Body of pancreas (tissue), 4 donors: ENCODE results near the gene STX8. TPM values are rescaled to one million over a fixed set of nuclear protein-coding genes. Genes with fewer than 3 reads are reported as not detected.

Source experiments
- ATAC-seq: fragments of 150-250 bp; one replicate; pipeline ENCODE4 v1.9.1; 2016
- DNase-seq, 4 donors: peaks; one replicate each; pipeline ENCODE4 v3.0.0-alpha.2; 2019
- H3K27ac ChIP-seq, 4 donors: fragments of 200-600 bp; sonication (generic); 1 replicate in 3 of 4; 2 replicates in 1 of 4; pipeline versions ENCODE4 v1.5.1 to v1.6.1; 2016 to 2019; ENCODE audit warnings: mild to moderate bottlenecking in 1 of 4, mixed read lengths in 1 of 4, moderate library complexity in 1 of 4
- H3K27me3 ChIP-seq, 2 donors: fragments of 200-600 bp; sonication (generic); one replicate each; pipeline ENCODE4 v1.6.0; 2016; ENCODE audit warnings: mild to moderate bottlenecking in 1 of 2
- H3K36me3 ChIP-seq, 2 donors: fragments of 200-600 bp; sonication (generic); replicated peaks in 1 of 2; 2 replicates each; pipeline ENCODE4 v1.5.1; 2016; ENCODE audit warnings: low read depth in 2 of 2; ENCODE audit not compliant: insufficient read depth in 1 of 2
- H3K4me1 ChIP-seq: fragments of 200-600 bp; sonication (generic); one replicate; pipeline ENCODE4 v1.6.0; 2016
- H3K4me3 ChIP-seq, 2 donors: fragments of 200-600 bp; sonication (generic); 1 replicate in 1 of 2; 2 replicates in 1 of 2; pipeline ENCODE4 v1.5.1; 2016 to 2019
- H3K9me3 ChIP-seq, 3 donors: fragments of 200-600 bp; sonication (generic); 1 replicate in 2 of 3; 2 replicates in 1 of 3; pipeline ENCODE4 v1.5.1; 2016
- POLR2A ChIP-seq, 3 donors: fragments of 450-650 bp; IDR thresholded peaks; one replicate each; pipeline ENCODE4 v1.6.1; 2016; ENCODE audit warnings: antibody characterized with exemption in 3 of 3, mild to moderate bottlenecking in 2 of 3
- WGBS, 2 donors: methylation state at CpG; one replicate each; pipeline ENCODE4 v1.1.5; 2017; 5-methylcytosine and 5-hydroxymethylcytosine counted together
- intact Hi-C: fragments of 100-400 bp; cut with DNase I; formaldehyde crosslinking; loops from one replicate; pipeline ENCODE4 v1.15.1; 2023
- total RNA-seq, 2 donors: library from RNA; depleted of rRNA; stranded (reverse); fragments of >200 nt; gene quantifications; one replicate each; pipeline ENCODE4 v1.1.0, GENCODE V29; 2016
- TF ChIP-seq, protein P1 (sequence below), 7 experiments: fragments of 450-650 bp in 4 of 7; fragments of 200-600 bp in 3 of 7; sonication (generic) in 3 of 7; IDR thresholded peaks; one replicate each; pipeline ENCODE4 v1.5.1; 2016 to 2019; ENCODE audit warnings: antibody characterized with exemption in 7 of 7

The STX8 gene
- total RNA-seq, 2 donors from 2014 or later, result 32.2 to 37.6 TPM

GRCh38 chr17:9208381-9209105 lies 367.1 kb downstream of the STX8 start:
- TF ChIP-seq, protein P1, sequence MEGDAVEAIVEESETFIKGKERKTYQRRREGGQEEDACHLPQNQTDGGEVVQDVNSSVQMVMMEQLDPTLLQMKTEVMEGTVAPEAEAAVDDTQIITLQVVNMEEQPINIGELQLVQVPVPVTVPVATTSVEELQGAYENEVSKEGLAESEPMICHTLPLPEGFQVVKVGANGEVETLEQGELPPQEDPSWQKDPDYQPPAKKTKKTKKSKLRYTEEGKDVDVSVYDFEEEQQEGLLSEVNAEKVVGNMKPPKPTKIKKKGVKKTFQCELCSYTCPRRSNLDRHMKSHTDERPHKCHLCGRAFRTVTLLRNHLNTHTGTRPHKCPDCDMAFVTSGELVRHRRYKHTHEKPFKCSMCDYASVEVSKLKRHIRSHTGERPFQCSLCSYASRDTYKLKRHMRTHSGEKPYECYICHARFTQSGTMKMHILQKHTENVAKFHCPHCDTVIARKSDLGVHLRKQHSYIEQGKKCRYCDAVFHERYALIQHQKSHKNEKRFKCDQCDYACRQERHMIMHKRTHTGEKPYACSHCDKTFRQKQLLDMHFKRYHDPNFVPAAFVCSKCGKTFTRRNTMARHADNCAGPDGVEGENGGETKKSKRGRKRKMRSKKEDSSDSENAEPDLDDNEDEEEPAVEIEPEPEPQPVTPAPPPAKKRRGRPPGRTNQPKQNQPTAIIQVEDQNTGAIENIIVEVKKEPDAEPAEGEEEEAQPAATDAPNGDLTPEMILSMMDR (IDR thresholded peaks at IDR 0.05), result no peak
- TF ChIP-seq POLR2A (IDR thresholded peaks at IDR 0.05), result no peak
- no peak overlapping the region for H3K27ac ChIP-seq
- DNase-seq, result no peak
- no peaks in the 10 kb centered on the region for H3K4me1 ChIP-seq
- peaks cover 0 to 6% of the 10 kb centered on the region in 2 donors for H3K27me3 ChIP-seq
- no peaks in the 10 kb centered on the region for H3K9me3 ChIP-seq
- no peak for ATAC-seq
- WGBS, 2 donors, result 85 to 91% methylated on average over 9 to 10 of the region's 10 CpGs
- intact Hi-C loops, result no loop called here
- H3K4me3 ChIP-seq, result no peak overlapping the region
- H3K36me3 ChIP-seq, result no peaks in the 10 kb centered on the region

GRCh38 chr17:9206741-9207332 lies 368.8 kb downstream of the STX8 start:
- H3K27ac ChIP-seq, result no peak overlapping the region
- no peaks in the 10 kb centered on the region for H3K4me1 ChIP-seq
- 47 to 49% methylated on average over 14 of the region's 14 CpGs for WGBS, 2 donors
- no peak overlapping the region for H3K4me3 ChIP-seq
- ATAC-seq (no peak), DNase-seq (no peak)
- H3K27me3 ChIP-seq, result peaks cover 0 to 6% of the 10 kb centered on the region in 2 donors
- intact Hi-C loops, result no loop called here
- TF ChIP-seq, protein P1 (IDR thresholded peaks at IDR 0.05), result no peak
- TF ChIP-seq POLR2A (IDR thresholded peaks at IDR 0.05), result no peak
- no peaks in the 10 kb centered on the region for H3K9me3 ChIP-seq
- H3K36me3 ChIP-seq, result no peaks in the 10 kb centered on the region

- no peak overlapping the region for H3K4me3 ChIP-seq
- H3K9me3 ChIP-seq, result no peaks in the 10 kb centered on the region
- DNase-seq (no peak), ATAC-seq (no peak)
- WGBS, 2 donors, result 57 to 81% methylated on average over 4 to 8 of the region's 8 CpGs
- peaks cover 0 to 6% of the 10 kb centered on the region in 2 donors for H3K27me3 ChIP-seq
- TF ChIP-seq, protein P1 (IDR thresholded peaks at IDR 0.05), result no peak
- no peak for TF ChIP-seq POLR2A (IDR thresholded peaks at IDR 0.05)
- no peak overlapping the region for H3K27ac ChIP-seq
- intact Hi-C loops, result no loop called here
- H3K4me1 ChIP-seq, result no peaks in the 10 kb centered on the region
- H3K36me3 ChIP-seq, result no peaks in the 10 kb centered on the region
Measured at GRCh38 chr17:9206410-9206703, 369.3 kb downstream of the STX8 start.

DNA sequence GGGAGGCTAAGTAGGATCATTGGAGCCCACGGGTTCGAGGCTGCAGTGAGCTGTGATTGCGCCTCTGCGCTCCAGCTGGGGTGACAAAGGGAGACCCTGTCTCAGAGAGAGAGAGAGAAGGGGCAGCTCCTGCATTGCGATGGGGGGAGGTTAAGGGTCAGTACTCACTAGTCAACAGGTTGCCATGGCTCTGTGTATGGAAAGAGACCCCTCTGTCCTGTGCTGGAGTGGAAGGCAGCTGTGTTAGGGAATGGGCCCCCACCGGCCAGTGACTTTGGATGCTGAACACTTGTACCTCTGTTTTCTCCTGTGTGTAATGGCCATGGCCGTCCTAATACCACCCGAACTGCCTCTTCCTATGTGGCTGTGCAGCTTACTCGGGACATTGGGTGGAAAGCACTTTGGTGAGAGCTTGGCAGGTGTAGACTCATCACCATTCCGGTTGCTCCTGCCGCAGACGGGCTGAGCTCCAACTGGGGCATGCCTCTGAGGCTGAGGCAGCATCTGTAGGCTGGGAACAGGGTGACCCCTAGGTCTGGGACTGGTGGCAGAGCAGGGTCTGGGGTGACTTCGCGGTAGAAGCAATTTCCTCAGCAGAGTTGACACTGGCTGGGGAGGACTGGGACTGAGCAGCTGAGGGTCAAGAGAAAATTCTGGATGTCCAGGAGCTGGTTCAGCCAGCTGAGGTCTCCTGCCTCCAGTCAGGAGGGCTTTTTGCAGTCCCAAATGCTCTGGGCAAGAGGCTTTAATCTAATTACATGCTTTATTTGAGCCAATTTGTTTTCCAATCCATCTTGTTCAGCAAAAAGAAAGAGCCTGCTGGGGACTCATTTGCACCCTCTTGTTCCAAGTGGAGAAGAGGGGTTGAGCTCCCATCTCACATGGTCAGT lies 369.9 kb downstream of the STX8 start:
- Histone ChIP-seq H3K4me1 (no peaks in the 10 kb centered on the region), H3K36me3 (no peaks in the 10 kb centered on the region), H3K27ac (no peak overlapping the region), H3K27me3 (peaks cover 0 to 6% of the 10 kb centered on the region in 2 donors), H3K4me3 (no peak overlapping the region), H3K9me3 (no peaks in the 10 kb centered on the region)
- no peak for ATAC-seq
- 77 to 81% methylated on average over 12 to 14 of the region's 14 CpGs for WGBS, 2 donors
- intact Hi-C loops, result no loop called here
- TF ChIP-seq, protein P1 (IDR thresholded peaks at IDR 0.05), result no peak
- TF ChIP-seq POLR2A (IDR thresholded peaks at IDR 0.05), result no peak
- DNase-seq, result no peak
